OCI-LY1 (cell line): Measurements from ENCODE around the gene PLCD3.

Experiments used
- CTCF ChIP-seq: fragments of 200-600 bp; sonication (generic), shearing (Covaris generic); IDR thresholded peaks from 2 replicates; pipeline ENCODE4 v1.5.1; 2017; ENCODE audit warnings: mild to moderate bottlenecking, antibody characterized with exemption, low read length, moderate library complexity, mixed read lengths
- EZH2 ChIP-seq: fragments of 200-600 bp; sonication (generic), shearing (Covaris generic); IDR thresholded peaks from 2 replicates; pipeline ENCODE4 v1.8.0; 2017; ENCODE audit warnings: borderline replicate concordance, mixed run types, mild to moderate bottlenecking, antibody characterized with exemption, low read length, moderate library complexity, mixed read lengths

DNA sequence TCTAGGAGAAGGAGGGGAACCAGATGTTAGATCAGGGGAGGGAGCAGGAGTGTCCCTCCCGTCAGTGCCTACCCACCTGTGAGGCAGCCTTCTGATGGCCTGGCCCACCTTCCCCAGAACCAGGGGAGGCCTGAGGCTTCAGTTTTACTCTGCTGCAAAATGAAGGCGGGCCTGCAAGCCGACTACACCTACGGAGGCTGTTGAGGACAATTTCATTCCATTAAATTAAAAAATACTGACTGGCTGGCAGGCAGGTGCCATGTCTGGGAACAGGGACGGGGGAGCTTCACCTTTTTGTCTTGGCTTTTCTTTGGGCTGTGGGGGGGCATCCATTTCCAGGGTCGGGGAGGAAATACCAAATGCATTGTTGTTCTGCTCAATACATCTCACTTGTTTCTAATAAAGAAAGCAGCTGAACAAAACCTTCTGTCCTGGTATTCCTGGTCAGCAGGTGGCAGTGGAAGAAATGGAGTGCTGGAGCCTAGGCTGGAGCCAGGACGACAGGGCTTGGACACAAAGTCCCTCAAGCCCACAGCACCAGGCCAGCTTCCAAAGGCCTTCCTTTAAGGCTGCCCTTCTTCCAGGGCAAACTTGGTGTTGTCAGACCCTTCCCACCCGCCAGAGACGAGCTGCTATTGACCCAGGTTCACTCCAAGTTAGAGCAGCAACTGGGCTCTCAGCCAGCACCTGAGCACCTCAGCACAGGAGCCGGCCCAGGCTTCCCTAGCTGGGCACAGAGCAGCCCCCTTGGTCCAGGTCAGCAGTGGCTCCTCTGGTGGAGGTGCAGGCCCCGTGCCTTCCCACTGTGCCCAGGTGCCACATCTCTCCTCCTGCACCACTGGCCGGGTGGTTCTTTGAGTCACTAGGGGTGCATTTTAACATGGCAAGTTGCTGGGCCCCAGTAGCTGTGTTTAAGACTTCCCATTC, 23.5 kb downstream of the PLCD3 start:
- no peak for TF ChIP-seq CTCF
- TF ChIP-seq EZH2: no peak
